GM21381 (cell line): ENCODE results near the gene CDH4.

Experiments
- ATAC-seq: cut with Tn5 transposase; IDR thresholded peaks from one replicate; pipeline ENCODE4 v1.9.1; 2021; ENCODE audit warnings: mild to moderate bottlenecking, moderate library complexity; ENCODE audit not compliant: unreplicated experiment

The CDH4 gene

DNA sequence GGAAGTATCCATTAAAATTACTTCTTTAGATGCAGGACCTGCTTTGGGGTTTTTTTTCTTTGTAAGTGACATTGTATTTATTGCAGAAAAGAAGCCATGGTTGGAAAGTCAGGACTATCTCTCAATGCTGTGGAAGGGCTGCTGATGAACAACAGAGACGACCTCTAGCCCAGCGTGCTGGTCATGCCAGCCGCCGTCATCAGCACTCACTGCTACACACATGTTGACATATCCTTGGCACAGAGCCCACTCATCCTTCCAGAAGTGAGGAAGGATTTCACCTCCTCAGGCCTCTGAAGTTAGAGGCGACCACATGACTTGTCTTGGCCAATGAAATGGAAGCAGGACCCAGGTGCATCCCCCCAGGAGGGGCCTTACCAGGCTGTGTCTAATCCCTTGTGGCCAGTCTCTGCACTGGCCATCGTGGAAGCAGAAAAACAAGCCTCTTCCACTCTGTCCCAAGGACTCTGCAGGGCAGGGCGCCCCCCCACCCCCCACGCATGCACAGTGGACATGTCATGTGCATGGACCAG is 470.2 kb downstream of the CDH4 start:
- no peak for ATAC-seq

GRCh38 chr20:61723529-61724257 is 471.6 kb downstream of the CDH4 start:
- no peak for ATAC-seq

DNA sequence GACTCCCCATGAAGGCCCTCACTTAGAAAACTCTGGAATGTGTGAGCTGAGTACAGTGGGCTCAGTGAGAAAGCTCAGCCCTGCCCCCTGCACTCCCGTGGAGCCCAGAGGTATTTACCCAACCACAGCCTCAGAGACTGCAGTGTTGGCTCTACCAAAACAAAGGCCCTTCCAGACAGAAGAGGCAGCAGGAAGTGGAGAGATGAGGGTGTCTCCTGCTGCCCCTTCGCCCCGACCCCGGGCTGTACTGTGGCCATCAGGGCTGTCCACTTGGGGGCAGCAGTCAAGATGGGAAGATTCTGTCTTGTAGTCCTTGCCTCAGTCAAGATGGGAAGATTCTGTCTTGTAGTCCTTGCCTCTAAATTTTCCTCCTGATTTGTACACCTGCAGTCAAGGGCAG is 472.3 kb downstream of the CDH4 start:
- no peak for ATAC-seq

DNA sequence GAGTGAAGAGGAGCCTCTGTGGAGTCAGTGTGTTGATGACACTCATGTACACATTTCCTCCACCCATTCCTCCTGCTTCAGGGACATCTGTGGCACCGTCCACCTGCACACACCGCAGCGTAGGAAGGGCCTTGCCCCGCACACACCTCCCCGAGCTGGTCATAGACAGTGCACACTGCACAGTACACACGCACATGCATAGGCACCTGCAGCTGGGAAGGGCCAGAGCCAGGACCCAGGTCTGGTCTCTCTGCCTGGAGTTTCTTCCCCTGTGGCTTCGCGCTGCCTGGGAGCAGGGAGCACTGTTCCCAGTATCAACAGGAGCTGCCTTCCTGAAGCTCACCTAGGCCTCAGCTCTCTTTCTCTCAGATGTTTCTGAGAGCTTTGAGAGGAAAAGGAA is 473.1 kb downstream of the CDH4 start:
- no peak for ATAC-seq

DNA sequence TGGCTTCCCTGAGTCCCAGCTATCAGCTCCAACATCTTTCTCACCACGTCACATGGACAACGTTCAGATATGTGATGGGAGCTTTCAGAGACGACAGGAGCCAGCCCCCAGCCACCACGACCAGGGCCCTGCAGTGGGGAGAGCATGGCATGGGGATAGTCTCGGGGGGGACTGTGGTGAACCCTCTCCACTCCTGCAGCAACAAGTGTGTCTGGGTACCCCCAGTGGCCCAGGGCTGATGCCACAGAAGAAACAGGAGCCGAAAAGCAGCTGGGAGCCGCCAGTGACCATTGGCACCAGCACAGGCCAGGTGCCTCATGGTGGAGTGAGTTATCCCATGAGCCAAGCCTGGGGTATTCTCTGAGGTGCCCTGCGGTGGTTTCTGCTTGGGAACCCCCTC is 473.9 kb downstream of the CDH4 start:
- no peak for ATAC-seq

DNA sequence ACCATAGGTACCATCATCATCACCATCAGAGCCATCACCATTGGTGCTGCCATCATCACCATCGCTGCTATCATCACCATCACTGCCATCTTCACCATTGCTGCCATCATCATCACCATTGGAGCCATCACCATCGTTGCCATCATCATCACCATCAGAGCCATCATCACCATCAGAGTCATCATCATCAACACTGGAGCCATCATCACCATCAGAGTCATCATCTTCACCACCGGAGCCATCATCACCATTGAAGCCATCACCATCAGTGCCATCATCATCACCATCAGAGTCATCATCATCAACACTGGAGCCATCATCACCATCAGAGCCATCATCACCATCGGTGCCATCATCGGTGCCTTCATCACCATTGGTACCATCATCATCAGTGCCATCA is 474.9 kb downstream of the CDH4 start:
- ATAC-seq, result no peak

DNA sequence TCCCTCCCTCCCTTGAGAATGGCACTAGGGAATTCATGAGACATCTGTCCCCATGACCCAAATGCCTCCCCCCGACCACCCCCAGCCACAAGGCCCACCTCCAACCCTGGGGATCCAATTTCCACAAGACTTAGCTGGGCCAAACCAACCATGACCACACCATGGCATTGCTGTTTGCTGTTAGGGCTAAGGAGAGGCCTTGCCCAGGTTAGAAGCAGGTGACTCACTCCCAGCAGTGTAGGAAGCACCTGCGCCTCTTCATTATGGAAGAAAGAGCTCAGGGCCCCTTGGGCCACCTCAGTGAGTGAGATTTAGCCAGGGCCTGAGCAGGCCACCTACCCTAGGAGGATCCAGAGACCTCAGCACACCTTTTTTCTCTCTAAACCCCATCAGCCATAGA is 475.7 kb downstream of the CDH4 start:
- no peak for ATAC-seq

GRCh38 chr20:61728326-61728725 is 476.3 kb downstream of the CDH4 start:
- no peak for ATAC-seq

DNA sequence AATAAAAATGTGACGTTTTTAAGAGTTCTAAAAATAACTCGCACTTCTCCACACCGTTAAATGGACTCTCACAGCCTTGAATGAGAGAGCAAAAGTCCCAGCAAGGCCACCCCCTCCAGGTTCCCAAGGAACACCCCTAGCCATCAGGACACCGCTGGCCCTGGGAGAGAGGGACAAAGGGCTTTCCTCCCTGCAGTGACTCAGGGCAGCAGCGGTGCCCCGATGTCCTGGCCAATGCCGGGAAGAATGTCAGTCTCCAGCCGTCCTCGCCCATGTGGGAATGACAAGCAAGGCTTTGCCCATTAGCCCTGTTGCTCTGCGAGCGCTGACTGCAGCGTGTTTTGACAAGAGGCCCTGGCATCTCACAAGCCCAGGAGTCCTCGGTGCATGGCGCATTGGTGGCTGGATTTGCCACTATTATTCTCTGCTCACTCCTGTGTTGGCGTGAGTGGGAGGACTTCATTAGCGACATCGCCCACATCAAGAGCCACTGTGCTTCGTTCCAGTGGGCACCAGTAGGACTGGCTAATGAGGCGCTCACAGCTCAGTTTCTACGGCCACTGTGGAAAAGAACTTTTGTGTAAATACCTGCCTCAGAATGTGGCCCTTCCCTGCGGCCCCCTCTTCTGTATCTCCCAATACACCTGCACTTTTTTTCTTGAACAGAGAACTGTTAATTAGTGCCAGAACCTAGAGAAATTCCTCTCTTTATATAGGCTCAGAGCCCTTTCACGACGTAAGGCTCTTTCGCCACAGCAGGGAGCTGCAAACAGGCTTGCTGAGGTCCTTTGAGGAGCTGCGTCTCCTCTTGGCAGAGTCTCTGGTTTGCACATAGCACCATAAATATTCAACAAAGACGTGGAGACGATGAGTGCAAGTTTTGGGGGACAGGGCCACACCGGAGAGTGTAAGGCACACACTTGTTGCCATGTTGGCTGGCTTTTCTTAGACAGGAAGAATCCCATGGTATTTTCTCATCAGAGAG is 477.0 kb downstream of the CDH4 start:
- ATAC-seq, result no peak

DNA sequence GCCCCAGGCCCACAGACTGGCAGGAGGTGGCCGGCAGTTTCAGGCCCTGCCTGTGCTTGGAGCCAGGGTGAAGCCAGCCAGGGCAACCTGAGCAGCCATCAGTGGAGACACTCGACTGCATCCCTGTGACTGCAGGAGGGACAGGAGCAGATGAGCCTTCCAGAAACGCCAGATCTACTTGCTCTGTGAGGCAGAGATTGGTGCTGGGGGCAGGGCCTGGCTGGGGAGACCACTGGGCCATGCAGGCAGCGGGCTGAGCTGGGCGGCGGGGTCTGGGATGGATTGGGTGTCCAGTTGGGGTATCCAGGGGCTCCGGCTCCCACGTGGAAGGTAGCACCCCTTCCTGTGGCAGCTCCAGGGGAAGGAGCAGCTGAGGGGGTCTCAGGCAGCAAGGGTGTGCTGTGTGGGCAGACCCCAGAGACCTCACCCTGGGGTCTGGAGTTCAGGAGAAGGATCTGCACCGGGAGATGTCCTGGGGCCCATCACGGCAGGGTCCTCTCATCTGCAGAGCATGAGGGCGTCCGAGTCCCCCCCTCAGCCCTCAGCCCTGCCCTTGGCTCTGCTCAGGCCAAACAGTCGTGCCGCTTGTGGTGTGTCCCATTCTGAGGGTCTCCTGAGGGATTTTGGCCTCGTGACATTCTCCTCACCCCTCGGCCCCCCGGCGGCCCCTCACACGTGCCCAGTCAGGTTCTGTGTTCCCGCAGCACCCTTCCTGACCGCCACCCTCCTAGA is 478.7 kb downstream of the CDH4 start:
- ATAC-seq, result no peak

DNA sequence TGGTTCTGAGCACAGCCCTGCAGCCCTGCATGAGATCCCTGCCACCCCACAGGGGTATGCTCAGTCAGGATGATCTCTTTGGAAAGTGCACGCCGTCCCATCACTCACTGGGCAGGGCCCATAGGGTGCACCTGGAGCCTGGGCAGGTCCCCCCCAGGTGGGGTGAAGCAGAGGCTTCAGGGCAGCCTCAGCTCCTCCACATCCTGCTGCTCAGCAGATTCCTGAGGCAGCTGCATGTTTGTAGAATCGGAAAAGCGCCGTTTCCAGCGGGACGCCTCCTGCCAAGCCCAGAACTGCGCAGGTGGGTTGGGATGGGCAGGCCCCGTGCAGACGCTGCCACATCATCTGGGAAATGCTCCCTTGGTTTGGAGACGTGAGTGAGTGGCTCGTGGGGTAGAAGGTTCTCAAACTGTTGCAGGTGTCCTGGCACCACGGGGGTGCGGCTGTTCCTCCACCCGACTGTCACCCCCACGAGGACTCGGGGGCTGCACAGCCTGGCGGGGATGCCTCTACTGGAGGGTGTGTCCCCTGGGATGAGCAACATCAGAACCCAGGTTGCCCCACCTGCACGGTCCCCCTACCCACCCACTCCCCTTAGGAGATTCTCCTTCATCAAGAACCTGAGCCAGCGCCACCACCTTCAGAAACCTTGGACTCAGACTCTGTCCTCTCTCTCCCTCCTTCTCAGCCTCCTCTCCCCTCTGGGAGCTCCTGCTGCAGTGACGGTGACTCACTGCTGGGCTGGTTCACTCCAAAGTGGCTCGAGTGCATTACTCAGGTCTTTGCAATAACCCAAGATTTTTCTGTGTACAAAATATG is 479.5 kb downstream of the CDH4 start:
- ATAC-seq, result no peak

- no peak for ATAC-seq
Measured at GRCh38 chr20:61732511-61733210, 480.6 kb downstream of the CDH4 start.

GRCh38 chr20:61733216-61733615 is 481.2 kb downstream of the CDH4 start:
- ATAC-seq, result no peak

- no peak for ATAC-seq
Measured at GRCh38 chr20:61733891-61734732, 482.1 kb downstream of the CDH4 start.

- no peak for ATAC-seq
Measured at GRCh38 chr20:61734733-61735502, 482.9 kb downstream of the CDH4 start.

DNA sequence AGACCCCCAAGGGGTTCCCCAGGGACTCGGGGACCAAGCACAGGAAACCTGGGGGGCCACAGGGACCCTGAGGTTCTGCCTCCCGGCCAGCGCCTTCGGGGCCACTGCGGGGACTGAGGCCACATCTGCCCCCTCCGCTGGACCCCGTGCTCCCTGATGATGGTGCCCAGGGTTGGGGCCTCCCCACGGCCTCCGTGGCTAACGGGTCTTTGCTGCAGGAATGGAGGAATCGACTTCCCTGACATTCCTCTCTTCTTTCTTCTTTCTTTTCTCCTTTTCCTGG is 483.4 kb downstream of the CDH4 start:
- no peak for ATAC-seq

DNA sequence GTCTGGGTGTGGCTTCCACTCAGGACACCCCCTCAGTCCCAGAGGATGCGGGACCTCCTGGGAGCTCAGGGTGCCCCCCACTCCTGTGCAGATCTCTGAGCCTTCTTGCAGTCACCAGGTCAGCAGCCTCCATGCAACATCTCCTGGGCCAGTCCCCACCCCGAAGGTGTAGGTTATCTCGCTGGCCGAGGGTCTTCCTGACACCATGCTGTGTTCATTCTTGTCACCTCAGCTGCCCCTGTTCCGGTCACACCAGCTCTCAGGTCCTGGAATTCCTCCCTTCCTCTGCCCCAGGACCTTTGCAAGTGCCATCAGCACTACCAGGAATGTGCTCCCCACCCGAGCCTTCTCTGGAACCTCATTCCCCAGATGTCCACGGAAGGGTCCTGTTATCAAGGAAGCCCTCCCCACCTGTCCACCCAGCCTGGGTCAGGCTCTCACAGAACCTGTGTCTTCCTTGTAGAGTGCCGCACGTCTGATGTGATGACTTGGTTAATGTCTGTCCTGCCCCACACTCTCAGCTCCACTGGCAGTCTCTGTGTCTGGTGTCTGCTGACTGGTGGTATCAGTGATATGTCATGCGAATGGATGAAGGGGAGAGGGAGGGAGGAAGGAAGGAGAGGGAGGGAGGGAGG is 484.1 kb downstream of the CDH4 start:
- ATAC-seq, result no peak
